GM19035 (cell line): ENCODE results near the gene PRKCH.

Experiments
- ATAC-seq: cut with Tn5 transposase; IDR thresholded peaks from one replicate; pipeline ENCODE4 v1.9.1; 2021; ENCODE audit not compliant: unreplicated experiment

The PRKCH gene

GRCh38 chr14:61575551-61576150 lies 254.3 kb downstream of the PRKCH start:
- ATAC-seq: no peak

DNA sequence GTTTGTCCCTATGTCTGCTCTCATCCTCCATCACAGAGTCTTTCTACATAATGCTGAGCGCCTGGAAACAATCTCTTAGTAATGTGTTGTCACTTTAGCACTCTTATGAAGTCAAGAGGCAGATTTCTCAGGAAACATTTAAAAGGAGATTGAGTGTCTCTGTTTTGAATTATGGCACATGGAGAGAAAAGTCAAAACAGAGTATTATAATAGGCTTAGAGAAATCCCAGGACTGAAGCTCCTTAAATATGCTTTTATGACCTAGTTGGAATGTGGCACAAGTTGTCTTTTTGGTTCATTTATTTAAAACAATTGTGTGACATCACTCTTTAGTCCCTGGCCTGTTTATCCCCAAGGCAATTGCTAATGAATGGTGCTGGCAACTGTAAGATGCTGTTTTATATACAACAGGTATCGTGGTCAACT lies 256.1 kb downstream of the PRKCH start:
- ATAC-seq: no peak

DNA sequence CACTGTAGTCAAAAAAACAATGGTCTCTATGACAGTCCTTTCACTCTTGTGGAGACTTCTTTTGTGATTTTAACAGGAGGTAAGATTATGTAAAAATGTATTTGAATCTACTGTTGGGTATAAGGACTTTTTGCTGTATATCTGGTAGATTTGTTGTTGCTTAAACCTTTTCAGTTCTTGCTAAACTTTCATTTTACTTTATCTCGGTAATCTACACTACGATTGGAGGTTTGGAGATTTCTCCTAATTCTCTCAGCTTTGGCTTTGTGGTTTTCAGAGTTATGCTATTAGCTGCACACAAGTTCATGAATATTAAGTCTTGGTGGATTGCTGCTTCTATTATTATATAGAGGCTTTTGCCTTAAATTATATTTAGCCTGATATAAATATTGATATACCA lies 257.4 kb downstream of the PRKCH start:
- no peak for ATAC-seq

- no peak for ATAC-seq
Measured at GRCh38 chr14:61581340-61581739, 260.0 kb downstream of the PRKCH start.

GRCh38 chr14:61581955-61582615 lies 260.7 kb downstream of the PRKCH start:
- no peak for ATAC-seq

- no peak for ATAC-seq
Measured at GRCh38 chr14:61582815-61583214, 261.4 kb downstream of the PRKCH start.

GRCh38 chr14:61584331-61584741 lies 263.0 kb downstream of the PRKCH start:
- ATAC-seq: no peak

GRCh38 chr14:61585598-61586543 lies 264.5 kb downstream of the PRKCH start:
- ATAC-seq: no peak

GRCh38 chr14:61586544-61587055 lies 265.2 kb downstream of the PRKCH start:
- no peak for ATAC-seq

DNA sequence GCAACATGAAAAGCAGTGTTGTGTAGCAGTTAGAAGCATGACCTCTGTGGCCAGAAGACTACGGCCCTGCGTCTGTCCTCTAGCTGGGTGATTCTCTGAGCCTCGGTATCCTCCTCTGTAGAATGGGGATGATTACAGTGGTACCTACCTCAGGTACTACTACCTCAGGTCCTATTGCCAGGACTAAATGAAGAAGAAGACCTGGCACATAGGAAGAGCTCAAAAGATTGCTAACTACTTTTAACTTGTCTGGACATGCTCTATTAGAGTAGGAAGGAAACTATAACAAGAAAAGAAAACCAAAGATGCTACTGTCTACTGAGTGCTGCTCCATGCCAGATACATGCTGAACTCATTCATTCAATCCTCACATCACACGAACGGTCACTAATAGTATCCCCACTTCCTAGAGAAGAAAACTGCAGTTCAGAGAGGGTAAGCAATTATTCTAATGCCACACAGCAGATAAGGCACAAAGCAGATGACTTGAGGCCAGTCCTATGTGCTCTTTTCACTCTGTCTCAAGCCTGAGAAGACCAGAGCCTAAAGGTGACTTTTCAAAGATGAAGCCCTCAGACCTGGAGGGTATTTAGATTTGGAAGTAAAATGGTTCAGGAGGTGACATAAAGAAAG lies 265.8 kb downstream of the PRKCH start:
- no peak for ATAC-seq

GRCh38 chr14:61588419-61588901 lies 267.1 kb downstream of the PRKCH start:
- ATAC-seq: no peak

DNA sequence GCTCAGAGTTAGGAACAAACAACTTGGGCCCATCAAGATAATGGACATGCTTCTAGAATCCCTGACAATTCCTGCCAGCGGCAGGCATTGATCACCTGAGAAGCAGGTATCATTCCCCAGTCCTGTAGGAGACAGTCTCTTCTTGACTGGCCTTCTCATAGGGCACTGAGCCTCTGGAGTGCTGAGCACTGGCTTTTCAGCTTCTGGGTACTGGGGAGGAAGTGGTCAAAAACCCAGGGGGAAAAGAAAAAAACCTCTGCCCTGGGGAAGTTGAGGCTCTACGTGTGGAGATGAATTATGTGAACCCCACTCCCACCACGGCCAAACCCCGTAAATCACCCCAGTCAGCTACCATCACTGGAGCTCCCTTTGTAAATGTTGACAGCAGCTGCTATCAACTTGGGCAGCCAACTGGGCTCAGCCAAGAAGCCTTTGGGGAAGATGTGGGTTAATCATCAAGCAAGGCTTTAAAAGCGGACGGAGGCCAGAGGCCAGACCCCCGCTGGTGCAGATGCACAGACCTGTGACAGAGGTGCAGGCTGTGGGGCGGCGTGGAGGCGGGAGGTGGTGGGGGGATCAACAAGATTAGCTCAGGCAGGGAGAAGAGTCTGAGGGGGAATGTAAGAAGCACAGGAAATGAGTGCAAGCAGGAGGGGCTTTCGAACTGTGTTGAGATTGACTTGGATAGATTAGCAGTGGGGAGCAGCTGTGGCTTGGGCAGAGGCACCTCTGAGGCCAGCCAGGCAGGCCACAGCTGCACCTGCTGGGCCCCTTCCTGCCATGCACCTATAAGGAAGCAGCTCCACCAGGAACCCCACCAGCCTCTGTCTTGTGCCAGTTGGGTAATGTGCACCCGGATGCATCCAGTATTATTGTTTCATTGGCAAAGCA lies 268.6 kb downstream of the PRKCH start:
- no peak for ATAC-seq

- no peak for ATAC-seq
Measured at GRCh38 chr14:61591862-61592261, 270.5 kb downstream of the PRKCH start.

DNA sequence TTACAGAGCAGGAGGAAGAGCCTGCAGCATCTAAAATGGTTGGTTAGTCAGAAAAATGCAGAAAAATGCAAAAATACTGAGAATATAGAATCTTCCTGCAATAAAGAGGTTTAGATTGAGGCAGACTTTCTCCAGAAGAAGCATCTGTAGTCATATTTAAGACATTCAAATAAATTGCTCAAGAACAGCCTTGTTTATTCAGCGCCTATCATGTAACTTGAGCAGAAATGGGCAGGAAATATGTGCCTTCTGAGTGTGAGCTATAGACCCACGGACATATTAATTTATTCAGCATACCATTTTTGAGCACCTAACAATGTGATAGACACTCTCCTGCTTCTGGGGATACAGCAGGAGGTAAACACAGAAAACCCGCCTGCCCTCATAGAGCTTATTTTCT lies 272.0 kb downstream of the PRKCH start:
- ATAC-seq: no peak

GRCh38 chr14:61596990-61597389 lies 275.6 kb downstream of the PRKCH start:
- ATAC-seq: no peak

DNA sequence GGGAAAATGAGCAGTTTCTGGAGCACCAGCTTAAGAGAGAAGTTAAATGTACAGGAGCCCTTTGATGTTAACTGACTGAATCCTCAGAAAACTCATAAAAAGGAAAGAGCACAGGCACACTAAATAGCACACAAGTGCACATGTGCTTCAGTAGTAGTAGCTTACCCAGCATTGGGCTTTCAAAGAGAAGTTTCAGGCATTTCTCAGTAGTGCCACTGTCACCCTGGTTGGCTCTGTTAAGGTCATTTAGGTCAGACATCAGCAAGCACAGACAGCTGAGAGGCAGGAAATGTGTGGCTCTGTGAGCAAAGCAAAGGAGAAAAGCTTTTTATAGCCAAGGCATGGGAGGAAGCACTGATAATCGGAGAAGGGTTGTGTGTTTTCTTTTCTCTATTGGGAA lies 277.6 kb downstream of the PRKCH start:
- no peak for ATAC-seq

- no peak for ATAC-seq
Measured at GRCh38 chr14:61599942-61600341, 278.6 kb downstream of the PRKCH start.
